HG02623 (cell line): ENCODE data around the gene OLFML2B.
"Not testable (repeated sequence)": the region's sequence is repeated elsewhere in the genome, so short reads cannot be mapped to it uniquely, and the experiment has no call there.

Experiments used
- ATAC-seq: cut with Tn5 transposase; IDR thresholded peaks from one replicate; pipeline ENCODE4 v1.9.1; 2021; ENCODE audit warnings: moderate library complexity; ENCODE audit not compliant: unreplicated experiment

OLFML2B gene

GRCh38 chr1:162023547-162024501, at the start of gene OLFML2B:
Gene OLFML2B, minus strand, starts transcription at chr1:162023869. Its CDS starts 439 bp downstream, at chr1:162023430.
- ATAC-seq, result no peak

GRCh38 chr1:162072740-162073139, 49.1 kb upstream of the OLFML2B start:
- ATAC-seq, result no peak

DNA sequence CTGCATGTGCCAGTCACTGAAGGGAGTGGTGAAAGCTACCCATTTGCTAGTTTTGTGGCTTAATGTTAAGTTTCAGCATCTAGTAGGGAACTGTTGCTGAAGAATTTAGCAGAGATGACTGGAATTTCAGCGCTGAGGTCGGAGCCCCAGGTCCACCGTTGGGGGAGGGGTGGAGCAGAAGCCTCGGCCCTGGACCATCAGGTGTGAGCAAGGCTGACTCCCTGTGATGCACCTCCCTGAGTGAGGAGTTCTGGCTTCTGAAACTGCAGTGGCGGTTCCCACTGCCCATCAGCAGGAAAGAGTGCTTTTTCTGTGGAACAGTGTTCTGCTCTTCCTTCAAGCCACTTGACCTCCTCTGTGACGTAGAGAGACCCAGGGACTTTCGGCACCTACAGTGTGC, 47.2 kb upstream of the OLFML2B start:
- no peak for ATAC-seq

DNA sequence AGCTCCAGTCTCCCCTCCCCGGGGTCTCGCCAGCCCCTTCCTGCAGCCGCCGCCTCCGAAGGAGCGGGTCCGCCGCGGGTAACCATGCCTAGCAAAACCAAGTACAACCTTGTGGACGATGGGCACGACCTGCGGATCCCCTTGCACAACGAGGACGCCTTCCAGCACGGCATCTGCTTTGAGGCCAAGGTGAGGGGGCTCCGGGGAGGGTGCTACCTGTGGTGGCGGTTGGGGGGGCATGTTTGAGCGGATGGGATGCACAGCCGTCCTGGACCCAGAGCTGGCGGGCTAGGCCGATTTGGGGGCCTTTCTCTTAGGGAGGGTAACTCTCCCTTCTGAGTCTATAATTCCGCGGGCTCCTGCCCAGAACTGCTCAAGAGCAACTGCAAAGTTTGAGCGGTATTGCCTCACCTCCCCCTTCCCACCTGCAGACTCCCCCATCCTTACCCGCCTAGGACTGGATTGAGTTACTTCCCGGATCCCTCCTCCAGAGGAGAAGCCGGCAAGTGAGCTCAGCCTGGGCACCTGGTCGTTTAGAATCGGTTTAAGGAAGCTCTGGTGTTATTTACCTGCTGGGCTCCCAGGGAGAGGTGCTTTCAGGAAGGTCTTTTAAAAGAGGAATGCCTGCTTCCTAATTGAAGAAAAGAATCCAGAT, 46.6 kb upstream of the OLFML2B start:
- ATAC-seq, result no peak

GRCh38 chr1:162069334-162070093, 45.8 kb upstream of the OLFML2B start, which contains the start of gene NOS1AP:
Gene NOS1AP, plus strand, starts transcription at chr1:162069691. Its CDS starts 487 bp downstream, at chr1:162070178.
- peak; percentile 98 for ATAC-seq

- no peak for ATAC-seq
These were observed 44.6 kb upstream of the OLFML2B start for GRCh38 chr1:162068301-162068700.

GRCh38 chr1:162067466-162067865, 43.8 kb upstream of the OLFML2B start:
- ATAC-seq, result no peak

GRCh38 chr1:162066836-162067235, 43.2 kb upstream of the OLFML2B start:
- not testable (repeated sequence) for ATAC-seq

DNA sequence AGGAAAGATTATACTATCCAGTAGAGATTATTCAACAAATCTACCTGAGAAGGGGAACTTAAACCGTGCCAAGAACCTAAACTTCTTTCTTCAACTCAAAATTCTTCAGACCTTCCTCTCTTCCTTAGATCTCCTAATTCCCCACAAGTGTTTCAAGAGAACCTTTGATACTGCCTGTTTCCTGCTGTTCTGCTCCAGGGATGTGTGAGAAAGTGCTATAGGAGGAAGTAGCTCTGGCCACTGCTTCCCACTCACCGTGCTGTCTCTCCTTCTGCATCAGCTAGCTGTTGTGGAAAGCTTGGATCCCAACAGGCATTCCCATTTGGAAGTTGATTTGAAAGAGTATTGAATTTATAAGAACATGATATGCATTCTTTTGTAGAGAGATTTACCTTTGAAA, 41.3 kb upstream of the OLFML2B start:
- ATAC-seq, result no peak

- ATAC-seq, result no peak
These were observed 38.9 kb upstream of the OLFML2B start for GRCh38 chr1:162062542-162063015.

GRCh38 chr1:162060314-162060713, 36.6 kb upstream of the OLFML2B start:
- ATAC-seq, result no peak

DNA sequence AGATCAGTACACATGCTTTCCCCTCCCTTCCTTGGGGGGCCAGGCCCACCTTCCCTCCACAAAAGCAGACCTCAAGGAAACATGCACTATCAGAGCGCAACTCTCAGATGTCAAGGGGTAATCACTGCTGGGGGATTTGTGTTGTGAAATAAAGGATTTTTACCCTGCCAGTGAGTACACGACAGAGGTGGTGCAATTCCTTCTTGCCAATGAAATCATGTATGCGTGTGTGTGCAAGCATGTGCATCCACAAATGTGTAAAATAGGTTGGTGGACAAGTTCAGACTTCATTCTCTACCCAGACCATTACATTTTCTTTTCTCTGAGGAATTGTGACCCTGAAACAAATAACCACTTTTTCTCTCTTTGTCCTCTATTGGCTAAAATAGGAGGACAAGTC, 36.1 kb upstream of the OLFML2B start:
- ATAC-seq, result no peak

GRCh38 chr1:162056579-162056978, 32.9 kb upstream of the OLFML2B start:
- ATAC-seq, result no peak

GRCh38 chr1:162056043-162056442, 32.4 kb upstream of the OLFML2B start:
- no peak for ATAC-seq

DNA sequence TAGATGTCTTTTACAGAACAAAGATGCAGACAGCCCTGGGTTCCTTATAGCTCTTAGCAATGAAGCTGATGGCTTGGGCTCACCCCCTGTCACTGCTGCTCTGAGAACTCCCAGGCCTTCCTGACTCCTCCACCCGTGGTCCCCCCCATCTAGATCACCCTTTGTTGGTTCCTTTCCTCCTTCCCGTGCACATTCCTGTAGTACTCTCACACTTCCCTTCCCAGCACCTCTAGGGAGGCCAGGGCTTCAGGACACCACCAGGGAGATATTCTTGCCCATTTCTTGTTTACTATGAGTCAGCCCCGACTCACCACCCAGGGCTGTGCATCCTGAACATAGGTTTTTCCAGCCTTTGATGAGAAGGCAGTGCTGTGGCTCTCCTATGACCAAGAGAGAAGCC, 31.4 kb upstream of the OLFML2B start:
- ATAC-seq, result no peak

DNA sequence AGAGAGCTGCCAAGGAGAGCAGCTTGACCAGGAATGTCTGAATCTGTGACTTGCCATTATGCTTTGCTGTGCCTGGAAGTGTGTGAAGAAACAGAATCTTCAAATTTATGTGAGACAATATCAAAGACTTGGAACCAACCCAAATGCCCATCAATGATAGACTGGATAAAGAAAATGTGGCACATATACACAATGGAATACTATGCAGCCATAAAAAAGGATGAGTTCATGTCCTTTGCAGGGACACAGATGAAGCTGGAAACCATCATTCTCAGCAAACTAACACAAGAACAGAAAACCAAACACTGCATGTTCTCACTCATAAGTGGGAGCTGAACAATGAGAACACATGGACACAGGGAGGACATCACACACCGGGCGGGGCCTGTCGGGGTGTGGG, 30.3 kb upstream of the OLFML2B start:
- ATAC-seq, result not testable (repeated sequence)

DNA sequence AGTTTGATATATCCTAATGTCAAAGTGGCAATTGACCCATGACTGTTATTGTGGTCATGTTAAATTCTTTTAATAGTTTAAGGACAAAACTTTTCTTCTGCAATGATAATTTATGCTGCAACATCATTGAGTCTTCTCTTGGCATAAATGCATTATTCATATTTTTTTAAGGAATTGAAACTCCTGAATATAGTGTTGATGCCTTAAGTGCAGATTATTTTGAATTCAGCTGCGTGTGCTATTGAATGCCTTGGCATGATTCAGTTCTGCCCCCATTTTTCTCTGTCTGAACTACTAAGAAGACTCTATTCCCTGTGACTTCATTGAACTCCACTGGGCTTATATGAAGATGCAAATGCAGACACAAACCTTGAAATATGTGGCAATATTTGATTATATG, 23.3 kb upstream of the OLFML2B start:
- no peak for ATAC-seq

- no peak for ATAC-seq
These were observed 18.7 kb upstream of the OLFML2B start for GRCh38 chr1:162042361-162042760.

- ATAC-seq, result no peak
These were observed 17.0 kb upstream of the OLFML2B start for GRCh38 chr1:162040657-162041056.

DNA sequence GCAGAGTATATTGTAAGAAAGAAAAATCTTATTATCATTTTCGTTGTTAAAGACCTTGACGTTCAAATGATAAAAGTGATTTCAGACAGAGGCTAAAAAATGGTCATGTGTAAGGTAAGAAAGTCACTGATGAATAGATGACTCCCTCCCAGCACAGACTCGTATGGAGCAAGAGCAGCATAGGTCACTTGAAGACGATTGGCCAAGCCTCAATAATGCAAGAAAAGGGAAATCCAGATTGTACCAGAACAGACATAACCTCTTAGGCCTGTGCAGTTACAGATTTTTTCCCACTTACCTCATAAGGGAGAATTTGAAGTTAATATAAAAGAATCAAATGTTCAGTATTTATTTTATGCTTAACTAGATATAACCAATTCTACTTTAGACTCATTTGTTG, 16.3 kb upstream of the OLFML2B start:
- no peak for ATAC-seq

GRCh38 chr1:162038624-162039023, 15.0 kb upstream of the OLFML2B start:
- no peak for ATAC-seq
